K562 (cell line): ENCODE data around the gene DPH7. TPM values are rescaled to one million over a fixed set of nuclear protein-coding genes. Genes with fewer than 3 reads are reported as not detected.

Source experiments
- ATAC-seq: fragments of 200-7000 bp; cut with Tn5 transposase; 3 replicates; pipeline ENCODE4 v1.9.1; 2020; ENCODE audit warnings: moderate library complexity
- BruUV-seq: library from RNA; stranded (reverse); fragments of 400-500 nt; replicated peaks from 2 replicates; lab custom pipeline; 2021; lab: Mats Ljungman, UMichigan
- CTCF ChIA-PET: fragments of 300-600 bp; formaldehyde crosslinking; extraction: SDS; loops from one replicate; lab custom pipeline; 2021; ENCODE audit warnings: low intra/inter-chr PET ratio; lab: Yijun Ruan, JAX
- POLR2A ChIA-PET: fragments of 300-600, 350-650 bp; sonication (Branson Sonifier 250); formaldehyde crosslinking; extraction: SDS; loops from one replicate; lab custom pipeline; 2021; ENCODE audit warnings: antibody characterized with exemption, inconsistent platforms; lab: Yijun Ruan, JAX
- DNase-seq, 4 experiments: peaks; one replicate each; pipeline versions ENCODE4 v3.0.0 to v3.0.0-alpha.2; 2011 to 2018; ENCODE audit warnings: low spot score in 3 of 4, mixed read lengths in 3 of 4; ENCODE audit errors: extremely low read depth in 1 of 4
- FAIRE-seq: peaks from 2 replicates; lab custom pipeline; 2011; peaks lifted over from hg19 to GRCh38; lab: Jason Lieb, UNC
- H2AFZ ChIP-seq: 2 replicates; pipeline ENCODE4 v1.6.0; 2011; ENCODE audit warnings: low read depth, low read length, control low read depth, inconsistent platforms
- H3K27ac ChIP-seq: fragments of 200-600 bp; 3 replicates; pipeline ENCODE4 v1.8.0; 2011; ENCODE audit warnings: low read depth, mild to moderate bottlenecking, control low read depth, inconsistent platforms, low read length, moderate library complexity, mixed read lengths; ENCODE audit errors: extremely low read depth
- H3K27me3 ChIP-seq, 2 experiments: fragments of 300-600 bp in 1 of 2; 2 replicates in 1 of 2; 3 replicates in 1 of 2; pipeline versions ENCODE4 v1.6.0 to v1.8.0; 2011; ENCODE audit warnings: inconsistent platforms in 2 of 2, low read length in 2 of 2, mild to moderate bottlenecking in 1 of 2, mixed read lengths in 1 of 2, moderate library complexity in 1 of 2; ENCODE audit not compliant: control insufficient read depth in 2 of 2, insufficient read depth in 2 of 2
- H3K36me3 ChIP-seq: fragments of 300-600 bp; 3 replicates; pipeline ENCODE4 v1.8.0; 2011; ENCODE audit warnings: mild to moderate bottlenecking, low read length, inconsistent platforms; ENCODE audit not compliant: control insufficient read depth, insufficient read depth
- H3K4me1 ChIP-seq, 2 experiments: fragments of 200-600 bp in 1 of 2; replicated peaks in 1 of 2; 2 replicates in 1 of 2; 3 replicates in 1 of 2; pipeline versions ENCODE4 v1.5.1 to v1.8.0; 2011; ENCODE audit warnings: inconsistent platforms in 2 of 2, low read length in 2 of 2, mild to moderate bottlenecking in 1 of 2, mixed read lengths in 1 of 2, moderate library complexity in 1 of 2; ENCODE audit not compliant: control insufficient read depth in 2 of 2, insufficient read depth in 2 of 2
- H3K4me2 ChIP-seq: 2 replicates; pipeline ENCODE4 v1.6.1; 2011; ENCODE audit warnings: low read length, control low read depth, inconsistent platforms, mixed read lengths; ENCODE audit not compliant: insufficient read depth
- H3K4me3 ChIP-seq: fragments of 200-600 bp; sonication (generic), shearing (Covaris generic); 2 replicates; pipeline ENCODE4 v1.5.1; 2016; ENCODE audit warnings: control low read depth, inconsistent platforms
- H3K79me2 ChIP-seq: fragments of 200-600 bp; 3 replicates; pipeline ENCODE4 v1.8.0; 2011; ENCODE audit warnings: low read length, inconsistent platforms; ENCODE audit not compliant: control insufficient read depth, insufficient read depth
- H3K9ac ChIP-seq, 2 experiments: 2 replicates each; pipeline versions ENCODE4 v1.6.0 to v1.6.1; 2011; ENCODE audit warnings: low read depth in 2 of 2, low read length in 2 of 2, control low read depth in 1 of 2, inconsistent platforms in 1 of 2, mild to moderate bottlenecking in 1 of 2, mixed read lengths in 1 of 2; ENCODE audit not compliant: insufficient read depth in 1 of 2
- H3K9me1 ChIP-seq: one replicate; pipeline ENCODE4 v1.6.0; 2011; ENCODE audit warnings: inconsistent platforms, mild to moderate bottlenecking, low read length, moderate library complexity; ENCODE audit not compliant: control insufficient read depth, insufficient read depth
- H3K9me3 ChIP-seq: replicated peaks from 2 replicates; pipeline ENCODE4 v1.5.1; 2011; ENCODE audit warnings: low read depth, low read length, inconsistent platforms; ENCODE audit not compliant: control insufficient read depth, insufficient read depth
- H4K20me1 ChIP-seq: replicated peaks from 2 replicates; pipeline ENCODE4 v1.6.1; 2011; ENCODE audit warnings: low read length, inconsistent platforms, mixed read lengths; ENCODE audit not compliant: control insufficient read depth, insufficient read depth
- CCNT2 ChIP-seq: IDR thresholded peaks from 2 replicates; pipeline ENCODE4 v1.6.1; 2011; ENCODE audit warnings: borderline replicate concordance, low read depth, mild to moderate bottlenecking, moderate library complexity, mixed read lengths, low read length; ENCODE audit not compliant: insufficient read length; ENCODE audit errors: extremely low read depth
- HCFC1 ChIP-seq: IDR thresholded peaks from 2 replicates; pipeline ENCODE4 v1.6.1; 2012; ENCODE audit warnings: low read depth, low read length, improper control_type of control experiment
- HNRNPH1 ChIP-seq: fragments of 200-400 bp; formaldehyde crosslinking; optimal IDR thresholded peaks from 2 replicates; pipeline ENCODE3; 2017; ENCODE audit warnings: low read depth, mild to moderate bottlenecking, low read length, moderate library complexity
- L3MBTL2 ChIP-seq: fragments of 450-650 bp; IDR thresholded peaks from 2 replicates; pipeline ENCODE4 v1.6.1; 2016; ENCODE audit warnings: mild to moderate bottlenecking, moderate library complexity
- NFRKB ChIP-seq: fragments of 450-650 bp; IDR thresholded peaks from 2 replicates; pipeline ENCODE4 v1.6.1; 2016; ENCODE audit warnings: low read depth
- OTX1 ChIP-seq: fragments of 450-650 bp; formaldehyde crosslinking; IDR thresholded peaks from 2 replicates; pipeline ENCODE4 v1.4.0; 2022; ENCODE audit warnings: mild to moderate bottlenecking
- SIN3B ChIP-seq: fragments of 450-650 bp; IDR thresholded peaks from 2 replicates; pipeline ENCODE4 v1.6.1; 2017; ENCODE audit warnings: low read depth, mild to moderate bottlenecking, moderate library complexity
- SRSF7 ChIP-seq: fragments of 200-400 bp; formaldehyde crosslinking; optimal IDR thresholded peaks from 2 replicates; pipeline ENCODE3; 2017; ENCODE audit warnings: mild to moderate bottlenecking, low read depth, low read length
- TBL1XR1 ChIP-seq, 2 experiments: IDR thresholded peaks; 2 replicates each; pipeline ENCODE4 v1.6.1; 2012; ENCODE audit warnings: improper control_type of control experiment in 2 of 2, low read length in 2 of 2, mild to moderate bottlenecking in 1 of 2
- TBP ChIP-seq: optimal IDR thresholded peaks from 2 replicates; pipeline ENCODE3; 2011; ENCODE audit warnings: low read depth, low read length, improper control_type of control experiment
- ZFX ChIP-seq: sonication (generic); formaldehyde crosslinking; IDR thresholded peaks from 2 replicates; pipeline ENCODE4 v1.8.0; 2022; ENCODE audit warnings: mild to moderate bottlenecking, missing genetic modification reagents, moderate library complexity
- ZNF143 ChIP-seq: sonication (generic); formaldehyde crosslinking; IDR thresholded peaks from 2 replicates; pipeline ENCODE4 v1.9.0; 2022; ENCODE audit warnings: mild to moderate bottlenecking, missing genetic modification reagents
- ZNF174 ChIP-seq: fragments of 250-450 bp; sonication (Bioruptor Pico); IDR thresholded peaks from 2 replicates; pipeline ENCODE4 v1.4.0; 2020; ENCODE audit warnings: mild to moderate bottlenecking
- ZNF507 ChIP-seq: conservative IDR thresholded peaks from 2 replicates; pipeline ENCODE4 v1.6.1; 2017; ENCODE audit warnings: missing genetic modification characterization, missing compliant biosample characterization
- ZNF512 ChIP-seq: IDR thresholded peaks from 2 replicates; pipeline ENCODE4 v1.6.1; 2016; ENCODE audit warnings: missing genetic modification characterization, missing compliant biosample characterization
- ZNF780A ChIP-seq: fragments of 250-450 bp; sonication (Bioruptor Pico); IDR thresholded peaks from 2 replicates; pipeline ENCODE4 v1.5.0; 2021; ENCODE audit warnings: mild to moderate bottlenecking
- ZSCAN29 ChIP-seq: fragments of 450-650 bp; IDR thresholded peaks from 2 replicates; pipeline ENCODE4 v1.6.1; 2017
- WGBS: fragments of 100-300 bp; shearing (Covaris generic); methylation state at CpG from one replicate; pipeline ENCODE4 v1.1.6; 2016; ENCODE audit warnings: low coverage, mixed read lengths; ENCODE audit not compliant: insufficient coverage; ENCODE audit errors: missing lambda C conversion rate; 5-methylcytosine and 5-hydroxymethylcytosine counted together
- in situ Hi-C: fragments of 300-500 bp; cut with MboI; formaldehyde crosslinking; loops from 4 replicates; pipeline ENCODE4 v1.15.0; 2018; ENCODE audit warnings: inconsistent platforms, mixed read lengths
- intact Hi-C: fragments of 100-400 bp; cut with micrococcal nuclease; formaldehyde crosslinking; loops from 2 replicates; pipeline ENCODE4 v1.14.2; 2022
- polyA plus RNA-seq, 8 experiments: library from polyadenylated mRNA; depleted of rRNA in 4 of 8; stranded (reverse) in 5 of 8; unstranded in 3 of 8; fragments of >200 nt; fragmentation: Nextera tagmentation in 2 of 8; fragmentation: Illumina TruSeq in 1 of 8; extraction: Ambion mirVana in 2 of 8; extraction: Trizol in 1 of 8; gene quantifications; 2 replicates each; pipeline versions ENCODE4 v1.2.1 to v1.2.3, GENCODE V29; 2011 to 2014; ENCODE audit warnings: inconsistent platforms in 1 of 8, missing spikeins in 1 of 8
- total RNA-seq, 7 experiments: library from RNA; depleted of rRNA in 6 of 7; stranded (reverse); fragments of >200 nt in 6 of 7; fragmentation: Illumina TruSeq in 2 of 7; extraction: Trizol in 2 of 7; gene quantifications; 2 replicates each; pipeline versions ENCODE4 v1.2.1 to v1.2.3, GENCODE V29; 2011 to 2021; ENCODE audit warnings: low replicate concordance in 1 of 7
- TF ChIP-seq, protein P1 (sequence below): sonication (generic); formaldehyde crosslinking; IDR thresholded peaks from 2 replicates; pipeline ENCODE4 v1.8.0; 2022; ENCODE audit warnings: mild to moderate bottlenecking, missing genetic modification reagents

DPH7 gene
- total and polyA plus RNA-seq, 9 of the 15 experiments (the other 6 are each of a cell fraction or from before 2014, with no cell fraction given) = 13.9 to 68.6 (median 41.3) TPM

DNA sequence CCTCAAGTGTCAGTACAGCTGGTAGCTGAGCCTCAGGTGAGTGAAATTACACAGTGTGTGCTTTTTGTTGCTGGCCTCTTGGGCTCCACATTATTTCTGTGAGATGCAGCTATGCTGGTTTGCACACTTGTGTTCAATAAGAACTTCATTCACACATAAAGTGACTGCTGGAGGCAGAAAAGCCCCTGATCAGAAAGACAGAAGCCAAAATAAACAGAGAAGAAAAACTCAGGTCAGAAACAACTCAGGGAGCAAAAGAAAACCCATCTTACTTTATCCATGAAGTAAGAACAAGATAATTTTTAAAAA is 43.7 kb downstream of the DPH7 start (continued):
- TF ChIP-seq TBL1XR1 (IDR thresholded peaks at IDR 0.05; ENCODE audit: low read length in 2 of 2) (no peak), ZFX (peak; percentile 0; the same call in 1 of the 2 replicates), ZNF174 (CRISPR knock-in tag) (no peak), HNRNPH1 (no peak), ZNF507 (no peak), HCFC1 (no peak), L3MBTL2 (peak; percentile 64), SRSF7 (no peak)
- TF ChIP-seq, all 486 proteins: peak for 8

DNA sequence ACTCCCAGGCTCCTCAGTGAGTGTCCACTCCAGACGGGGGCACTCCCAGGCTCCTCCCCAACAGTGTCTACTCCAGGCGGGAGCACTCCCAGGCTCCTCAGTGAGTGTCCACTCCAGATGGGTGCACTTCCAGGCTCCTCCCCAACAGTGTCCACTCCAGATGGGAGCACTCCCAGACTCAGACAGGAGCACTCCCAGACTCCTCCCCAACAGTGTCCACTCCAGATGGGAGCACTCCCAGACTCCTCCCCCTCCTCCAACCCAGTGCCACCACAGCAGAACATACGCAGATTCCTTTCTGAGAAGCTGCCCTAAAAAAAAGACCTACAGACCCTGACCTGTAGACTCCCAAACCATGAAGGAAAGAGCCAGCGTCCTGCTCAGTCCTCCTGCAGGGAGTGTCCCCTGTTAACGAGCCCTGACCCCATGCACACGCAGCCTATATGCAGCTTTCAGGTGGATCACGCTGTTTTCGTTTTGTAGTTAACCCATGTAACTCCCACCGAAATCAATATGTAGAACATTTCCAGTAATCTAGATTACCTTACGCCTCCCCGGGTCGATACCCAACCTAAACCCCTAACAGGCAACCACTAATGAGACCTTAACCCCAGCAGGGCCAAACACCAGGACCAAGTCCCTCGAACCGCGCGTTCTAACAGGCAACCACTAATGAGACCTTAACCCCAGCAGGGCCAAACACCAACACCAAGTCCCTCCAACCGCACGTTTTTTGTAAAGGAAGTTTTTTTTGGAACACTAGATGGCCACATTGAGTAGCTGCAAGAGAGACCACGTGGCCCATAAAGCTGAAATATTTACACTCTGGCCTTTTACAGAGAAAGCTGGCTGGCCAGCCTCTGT is 44.2 kb downstream of the DPH7 start:
- FAIRE-seq (peak; percentile 93), DNase-seq (peak; percentile 56 to 86 (median 65)), ATAC-seq (peak; percentile 92)
- Histone ChIP-seq H3K4me2 (peak overlapping the region; percentile 8; the same call in 1 of the 2 replicates), H2AFZ (peak overlapping the region; percentile 98), H3K9me1 (no peaks in the 10 kb centered on the region), H3K4me3 (no peak overlapping the region), H3K36me3 (no peaks in the 10 kb centered on the region), H3K9me3 (no peaks in the 10 kb centered on the region), H3K4me1 (peaks cover 11 to 19% of the 10 kb centered on the region in 2 experiments; a peak in 4 of 5 replicates), H4K20me1 (no peaks in the 10 kb centered on the region), H3K27ac (peak overlapping the region; percentile 11; the same call in 2 of the 3 replicates), H3K9ac (peak overlapping the region; percentile 3 to 40; a peak in 2 of 4 replicates), H3K79me2 (no peaks in the 10 kb centered on the region), H3K27me3 (no peaks in the 10 kb centered on the region)
- intact Hi-C loops (loop anchor here (5.0 to 10.0 kb wide), 2 partner anchors 90 to 232 kb away; partner anchors contain the start of genes ENTPD8 and NRARP), in situ Hi-C loops (no loop called here)
- 37% methylated on average over 19 of the region's 19 CpGs for WGBS
- BruUV-seq = no TSS peak
- ChIA-PET CTCF (interaction anchor here (0.7 to 1.0 kb wide), 3 partner anchors 44 to 384 kb away, joined by 3 to 4 read pairs (median 3); partner anchors contain the start of gene DPH7), POLR2A (interaction anchor here (0.6 to 1.2 kb wide), 5 partner anchors 16 to 815 kb away, joined by 3 to 6 read pairs (median 5); partner anchors contain the start of genes MRPL41 and PNPLA7)
- TF ChIP-seq, protein P1, sequence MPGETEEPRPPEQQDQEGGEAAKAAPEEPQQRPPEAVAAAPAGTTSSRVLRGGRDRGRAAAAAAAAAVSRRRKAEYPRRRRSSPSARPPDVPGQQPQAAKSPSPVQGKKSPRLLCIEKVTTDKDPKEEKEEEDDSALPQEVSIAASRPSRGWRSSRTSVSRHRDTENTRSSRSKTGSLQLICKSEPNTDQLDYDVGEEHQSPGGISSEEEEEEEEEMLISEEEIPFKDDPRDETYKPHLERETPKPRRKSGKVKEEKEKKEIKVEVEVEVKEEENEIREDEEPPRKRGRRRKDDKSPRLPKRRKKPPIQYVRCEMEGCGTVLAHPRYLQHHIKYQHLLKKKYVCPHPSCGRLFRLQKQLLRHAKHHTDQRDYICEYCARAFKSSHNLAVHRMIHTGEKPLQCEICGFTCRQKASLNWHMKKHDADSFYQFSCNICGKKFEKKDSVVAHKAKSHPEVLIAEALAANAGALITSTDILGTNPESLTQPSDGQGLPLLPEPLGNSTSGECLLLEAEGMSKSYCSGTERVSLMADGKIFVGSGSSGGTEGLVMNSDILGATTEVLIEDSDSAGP = no peak
- no peak for TF ChIP-seq ZNF780A
- TF ChIP-seq ZNF143 (CRISPR knock-in tag) = no peak
- TF ChIP-seq ZNF512 (tag) = no peak
- no peak for TF ChIP-seq NFRKB
- TF ChIP-seq ZSCAN29 = no peak
- TF ChIP-seq OTX1 (CRISPR knock-in tag) = no peak
- no peak for TF ChIP-seq SIN3B
- TF ChIP-seq TBP = peak; percentile 56
- TF ChIP-seq SRSF7 = no peak
- no peak for TF ChIP-seq CCNT2
